ENCODE measurements around the gene SMIM31.

GRCh38 chr4:164821711-164822110 is 67.8 kb downstream of the SMIM31 start:
- TF ChIP-seq CTCF (IDR thresholded peaks at IDR 0.05): no peak
- TF ChIP-seq ZFX (IDR thresholded peaks at IDR 0.05; ENCODE audit: borderline replicate concordance): no peak
